T47D (cell line): ENCODE data around the gene CLCN5.

Experiments
- DNase-seq, 2 experiments: peaks; one replicate each; pipeline versions ENCODE4 v3.0.0 to v3.0.0-alpha.2; 2011 to 2012; ENCODE audit warnings: low read depth in 1 of 2, low spot score in 1 of 2
- JUND ChIP-seq: IDR thresholded peaks from 2 replicates; pipeline ENCODE4 v1.6.1; 2012; ENCODE audit warnings: low read depth
- in situ Hi-C: cut with HindIII; loops from 2 replicates; pipeline ENCODE4 v1.10.0; 2016; ENCODE audit warnings: low sequenced_read_pairs, low pct_unique_long_range_greater_than_20kb

The CLCN5 gene

DNA sequence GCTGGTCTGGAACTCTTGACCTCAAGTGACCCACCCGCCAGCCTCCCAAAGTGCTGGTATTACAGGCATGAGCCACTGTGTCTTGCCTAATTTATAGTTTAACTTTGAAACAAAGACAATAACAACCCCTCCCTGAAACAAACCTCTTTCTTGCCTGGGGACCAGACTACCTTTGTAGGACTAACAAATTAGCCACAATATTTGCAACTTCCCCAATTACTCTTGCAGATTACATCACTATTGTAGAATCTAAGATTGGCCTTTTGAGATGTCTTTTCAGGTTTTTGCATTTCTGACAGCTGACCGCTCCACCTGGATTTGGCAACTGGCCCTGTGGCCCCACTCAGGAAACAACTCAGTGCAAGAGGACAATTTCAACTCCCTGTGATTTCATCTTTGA lies 193.6 kb downstream of the CLCN5 start:
- in situ Hi-C loops = no loop called here
- no peak for DNase-seq

DNA sequence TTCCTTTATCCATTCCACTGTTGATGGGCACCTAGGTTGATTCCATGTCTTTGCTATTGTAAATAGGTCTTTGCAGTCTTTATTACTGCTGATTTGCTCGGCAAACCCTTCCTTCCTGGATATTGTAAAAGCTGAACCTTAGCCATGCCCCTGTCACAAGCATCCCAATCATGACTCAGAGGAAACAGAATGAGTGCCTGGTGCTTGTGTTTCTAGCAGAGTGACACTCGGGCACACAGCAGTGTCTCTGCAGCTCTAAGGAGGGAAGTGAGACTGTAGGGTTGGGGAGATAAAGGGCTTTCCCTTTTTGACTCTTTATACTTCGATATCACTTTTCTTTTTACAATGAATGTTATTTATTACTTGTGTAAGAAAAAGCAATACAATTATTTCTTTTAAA lies 195.1 kb downstream of the CLCN5 start:
- in situ Hi-C loops = no loop called here
- no peak for DNase-seq
- TF ChIP-seq JUND = no peak

More for the DNA sequence above, 193.6 kb downstream of the CLCN5 start:
- no peak for TF ChIP-seq JUND

DNA sequence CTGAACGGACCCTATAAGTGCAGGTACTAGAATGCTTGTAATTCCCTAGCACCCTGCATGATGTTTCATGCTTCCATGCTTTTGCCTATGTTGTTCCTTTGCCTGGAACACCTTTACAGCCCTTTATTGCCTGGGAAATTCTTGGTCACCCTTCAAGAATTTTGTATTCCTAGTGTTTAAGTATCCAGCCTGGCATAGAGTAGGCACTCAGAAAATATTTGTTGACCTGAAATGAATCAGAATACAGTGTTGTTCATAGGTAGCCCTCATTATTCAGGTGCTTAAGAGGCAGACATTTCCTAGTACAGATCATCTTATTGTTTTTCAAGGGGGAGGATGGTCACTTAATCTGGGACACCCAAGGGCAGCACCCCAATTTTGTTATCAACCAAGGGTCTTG lies 203.1 kb downstream of the CLCN5 start:
- DNase-seq = no peak
- in situ Hi-C loops = no loop called here
- no peak for TF ChIP-seq JUND

DNA sequence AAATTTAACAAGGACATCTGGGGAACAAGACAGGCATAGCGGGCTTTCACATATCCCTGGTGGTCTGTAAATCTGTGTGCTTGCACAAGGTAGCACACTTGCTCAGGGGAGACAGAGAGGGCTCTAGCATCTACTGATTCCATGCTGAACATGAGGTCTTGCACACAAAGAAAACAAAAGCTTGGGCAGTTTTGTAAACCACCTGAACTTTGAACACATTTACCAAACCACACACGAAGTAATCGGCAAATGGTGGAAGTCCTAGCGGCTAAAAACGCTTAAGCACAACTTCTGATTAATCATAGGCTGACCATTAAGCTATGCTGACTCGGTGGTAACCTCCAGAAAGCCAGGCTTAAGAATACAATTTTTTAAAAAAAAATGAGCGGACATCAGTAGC lies 225.6 kb downstream of the CLCN5 start:
- TF ChIP-seq JUND = no peak
- no peak for DNase-seq
- in situ Hi-C loops = no loop called here
